Glutamatergic neuron (in vitro differentiated cells): ENCODE measurements around the gene CACNA1C. TPM values are rescaled to one million over a fixed set of nuclear protein-coding genes. Genes with fewer than 3 reads are reported as not detected.

Experiments
- DNase-seq: peaks from one replicate; pipeline ENCODE4 v3.0.0; 2022
- H3K27ac Mint-ChIP-seq: one replicate; pipeline ENCODE4 v1.8.0; 2020; ENCODE audit warnings: mild to moderate bottlenecking, mixed read lengths, inconsistent platforms; ENCODE audit not compliant: unreplicated experiment
- H3K27me3 Mint-ChIP-seq: one replicate; pipeline ENCODE4 v1.8.0; 2020; ENCODE audit warnings: mild to moderate bottlenecking, moderate library complexity, mixed read lengths, inconsistent platforms; ENCODE audit not compliant: unreplicated experiment
- H3K36me3 Mint-ChIP-seq: one replicate; pipeline ENCODE4 v1.8.0; 2020; ENCODE audit warnings: mild to moderate bottlenecking, mixed read lengths, inconsistent platforms; ENCODE audit not compliant: unreplicated experiment
- H3K4me1 Mint-ChIP-seq: one replicate; pipeline ENCODE4 v1.8.0; 2020; ENCODE audit warnings: mild to moderate bottlenecking, low read depth, mixed read lengths, inconsistent platforms; ENCODE audit not compliant: unreplicated experiment
- H3K4me3 Mint-ChIP-seq: one replicate; pipeline ENCODE4 v1.8.0; 2020; ENCODE audit warnings: mild to moderate bottlenecking, mixed read lengths, inconsistent platforms; ENCODE audit not compliant: unreplicated experiment
- H3K9me3 Mint-ChIP-seq: one replicate; pipeline ENCODE4 v1.8.0; 2020; ENCODE audit warnings: mild to moderate bottlenecking, moderate library complexity, mixed read lengths, inconsistent platforms; ENCODE audit not compliant: unreplicated experiment
- CTCF ChIP-seq: fragments of 200-600 bp; sonication (generic); IDR thresholded peaks from one replicate; pipeline ENCODE4 v1.5.0; 2021; ENCODE audit not compliant: partially characterized antibody, unreplicated experiment
- total RNA-seq: library from RNA; stranded (reverse); fragmentation: NEBNext Ultra II Directional; extraction: Animal tissue kit (Norgen Biotek cat#: 25700); gene quantifications from one replicate; pipeline ENCODE4 v1.2.1, GENCODE V29; 2021; ENCODE audit not compliant: unreplicated experiment

CACNA1C gene
- total RNA-seq, 1 donor from 2014 or later: 11.0 TPM

- Mint-ChIP-seq H3K4me3 (no peak overlapping the region), H3K4me1 (no peaks in the 10 kb centered on the region), H3K27ac (no peak overlapping the region), H3K27me3 (peaks cover 9% of the 10 kb centered on the region), H3K36me3 (peaks cover 5% of the 10 kb centered on the region), H3K9me3 (peaks cover 7% of the 10 kb centered on the region)
- no peak for TF ChIP-seq CTCF
- DNase-seq: no peak
Measured at GRCh38 chr12:2605301-2605700, 552.5 kb downstream of the CACNA1C start.

GRCh38 chr12:2606186-2606910 is 553.6 kb downstream of the CACNA1C start:
- Mint-ChIP-seq H3K27me3 (peaks cover 10% of the 10 kb centered on the region), H3K27ac (no peak overlapping the region)

GRCh38 chr12:2607881-2608607 is 555.3 kb downstream of the CACNA1C start:
- TF ChIP-seq CTCF: no peak
- Mint-ChIP-seq H3K27me3 (peaks cover 11% of the 10 kb centered on the region), H3K4me3 (no peak overlapping the region), H3K36me3 (peaks cover 14% of the 10 kb centered on the region), H3K9me3 (peaks cover 9% of the 10 kb centered on the region), H3K27ac (no peak overlapping the region), H3K4me1 (no peaks in the 10 kb centered on the region)
- DNase-seq: no peak

More at GRCh38 chr12:2606186-2606910, 553.6 kb downstream of the CACNA1C start:
- DNase-seq: no peak
- no peak for TF ChIP-seq CTCF
- peaks cover 7% of the 10 kb centered on the region for H3K36me3 Mint-ChIP-seq
- peaks cover 7% of the 10 kb centered on the region for H3K9me3 Mint-ChIP-seq
- H3K4me1 Mint-ChIP-seq: no peaks in the 10 kb centered on the region
- no peak overlapping the region for H3K4me3 Mint-ChIP-seq

GRCh38 chr12:2608608-2608945 is 555.8 kb downstream of the CACNA1C start:
- peaks cover 11% of the 10 kb centered on the region for H3K27me3 Mint-ChIP-seq
- TF ChIP-seq CTCF: no peak
- H3K27ac Mint-ChIP-seq: no peak overlapping the region
- H3K4me3 Mint-ChIP-seq: no peak overlapping the region
- H3K4me1 Mint-ChIP-seq: no peaks in the 10 kb centered on the region
- peaks cover 9% of the 10 kb centered on the region for H3K9me3 Mint-ChIP-seq
- H3K36me3 Mint-ChIP-seq: peaks cover 14% of the 10 kb centered on the region
- DNase-seq: no peak

- peaks cover 11% of the 10 kb centered on the region for H3K27me3 Mint-ChIP-seq
- H3K4me1 Mint-ChIP-seq: no peaks in the 10 kb centered on the region
- no peak for TF ChIP-seq CTCF
- no peak overlapping the region for H3K4me3 Mint-ChIP-seq
- H3K9me3 Mint-ChIP-seq: peaks cover 9% of the 10 kb centered on the region
- H3K36me3 Mint-ChIP-seq: peaks cover 14% of the 10 kb centered on the region
- no peak overlapping the region for H3K27ac Mint-ChIP-seq
- DNase-seq: no peak
Measured at GRCh38 chr12:2609020-2609419, 556.2 kb downstream of the CACNA1C start.
